ENCODE results near the gene THSD7B. TPM values are rescaled to one million over a fixed set of nuclear protein-coding genes. Genes with fewer than 3 reads are reported as not detected.
"Not testable (repeated sequence)": the region's sequence is repeated elsewhere in the genome, so short reads cannot be mapped to it uniquely, and the experiment has no call there.

Gene THSD7B
- total RNA-seq, 1 donor from 2014 or later, result 2.1 TPM

DNA sequence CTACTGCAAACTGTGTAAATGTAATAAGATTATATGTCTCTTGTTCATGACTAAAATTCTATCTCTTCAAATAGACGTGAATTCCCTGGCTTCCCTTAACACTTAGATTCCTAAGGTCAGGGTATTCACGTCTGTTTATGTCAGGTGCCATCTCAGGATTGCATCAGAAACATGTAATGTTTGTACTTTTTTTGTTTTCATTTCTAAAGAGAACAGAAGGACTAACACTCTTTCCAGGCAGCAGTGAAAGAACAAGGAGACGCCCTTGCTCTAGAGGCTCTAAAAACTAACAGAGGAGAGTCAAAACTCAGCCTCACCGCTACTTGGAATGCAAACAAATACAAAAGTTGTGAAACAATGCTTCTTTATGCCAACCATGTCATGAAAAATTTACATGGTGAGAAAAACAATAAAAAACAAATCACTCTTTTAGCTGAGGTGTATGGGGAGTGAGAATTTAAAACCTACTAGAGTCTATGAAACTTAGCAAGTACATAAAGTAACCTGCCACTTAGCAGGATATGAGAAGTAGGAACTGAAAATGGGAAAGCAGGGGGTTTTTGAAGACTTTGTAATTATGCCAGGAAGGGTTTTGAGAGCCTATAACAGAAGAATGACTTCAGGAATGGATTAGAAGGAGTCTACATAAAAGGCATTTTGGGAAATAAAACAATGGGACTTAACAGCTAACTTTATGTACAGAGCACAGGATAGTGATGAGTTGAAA, 522.7 kb downstream of the THSD7B start:
- H3K36me3 ChIP-seq (ENCODE audit: control insufficient read depth in 3 of 3, insufficient read depth in 3 of 3, low read length in 3 of 3), result no peaks in the 10 kb centered on the region
- no peaks in the 10 kb centered on the region for H3K4me1 ChIP-seq (ENCODE audit: control insufficient read depth in 3 of 3, insufficient read depth in 3 of 3, low read length in 3 of 3)
- H3K4me3 ChIP-seq (ENCODE audit: low read length in 3 of 3), result no peak overlapping the region
- no peak overlapping the region for H3K9ac ChIP-seq (ENCODE audit: low read depth in 1 of 3, low read length in 3 of 3)
- H3K9me3 ChIP-seq (ENCODE audit: control insufficient read depth in 3 of 3, low read length in 3 of 3), result no peaks in the 10 kb centered on the region
- H3K27ac ChIP-seq (ENCODE audit: low read depth, low read length), result no peak overlapping the region
- H3K27me3 ChIP-seq (ENCODE audit: control insufficient read depth in 3 of 3, insufficient read depth in 3 of 3, low read length in 3 of 3), result no peaks in the 10 kb centered on the region

DNA sequence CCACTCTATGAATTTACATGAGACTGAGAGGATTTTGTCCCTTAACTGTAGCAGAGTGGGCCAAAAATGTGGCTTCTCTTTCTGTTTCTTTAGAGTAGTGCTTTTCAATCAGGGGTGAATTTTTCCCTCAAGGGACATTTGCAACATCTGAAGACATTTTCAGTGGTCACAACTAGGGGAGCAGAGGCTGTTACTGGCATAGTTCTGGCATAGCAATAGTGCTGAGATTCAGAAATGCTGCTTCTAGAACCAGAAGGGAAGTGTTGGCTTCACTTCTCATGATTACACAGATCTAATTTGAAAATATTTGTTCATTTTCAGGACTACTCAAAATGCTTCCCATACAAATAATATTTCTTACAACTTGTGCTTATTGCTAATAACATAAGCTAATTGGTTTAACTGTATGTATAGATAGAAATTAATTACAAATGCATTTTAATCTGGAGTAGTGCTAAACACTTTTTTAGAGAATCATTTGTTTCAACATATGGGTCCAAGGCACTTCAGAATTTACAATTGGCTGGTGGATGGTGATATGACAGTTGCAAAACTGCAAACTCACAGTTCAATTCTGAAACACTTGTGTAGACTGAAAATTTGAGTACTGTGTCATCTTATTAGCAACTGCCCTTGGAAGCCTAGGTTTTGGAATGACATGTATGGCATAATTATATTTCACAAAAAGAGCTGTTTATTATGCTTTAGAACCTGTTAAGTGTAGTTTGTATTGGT, 526.7 kb downstream of the THSD7B start:
- Histone ChIP-seq H3K4me3 (ENCODE audit: low read length in 3 of 3) (no peak overlapping the region), H3K27me3 (ENCODE audit: control insufficient read depth in 3 of 3, insufficient read depth in 3 of 3, low read length in 3 of 3) (no peaks in the 10 kb centered on the region), H3K9ac (ENCODE audit: low read depth in 1 of 3, low read length in 3 of 3) (no peak overlapping the region), H3K9me3 (ENCODE audit: control insufficient read depth in 3 of 3, low read length in 3 of 3) (no peaks in the 10 kb centered on the region), H3K27ac (ENCODE audit: low read depth, low read length) (no peak overlapping the region), H3K36me3 (ENCODE audit: control insufficient read depth in 3 of 3, insufficient read depth in 3 of 3, low read length in 3 of 3) (no peaks in the 10 kb centered on the region), H3K4me1 (ENCODE audit: control insufficient read depth in 3 of 3, insufficient read depth in 3 of 3, low read length in 3 of 3) (no peaks in the 10 kb centered on the region)

DNA sequence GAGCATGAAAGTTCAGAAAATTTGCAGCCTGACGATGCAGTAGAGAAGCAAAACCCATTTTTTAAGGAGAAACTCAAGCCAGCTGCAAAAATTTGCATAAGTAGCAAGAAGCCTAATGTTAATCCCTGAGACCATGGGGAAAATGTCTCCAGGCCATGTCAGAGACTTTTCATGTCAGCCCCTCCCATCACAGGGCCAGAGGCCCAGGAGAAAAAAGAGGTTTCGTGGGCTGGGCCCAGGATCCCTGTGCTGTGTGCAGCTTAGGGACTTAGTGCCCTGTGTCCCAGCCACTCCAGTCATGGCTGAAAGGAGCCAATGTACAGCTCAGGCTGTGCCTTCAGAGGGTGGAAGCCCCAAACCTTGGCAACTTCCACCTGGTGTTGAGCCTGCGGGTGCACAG, 533.0 kb downstream of the THSD7B start:
- no peaks in the 10 kb centered on the region for H3K9me3 ChIP-seq (ENCODE audit: control insufficient read depth in 3 of 3, low read length in 3 of 3)
- no peaks in the 10 kb centered on the region for H3K36me3 ChIP-seq (ENCODE audit: control insufficient read depth in 3 of 3, insufficient read depth in 3 of 3, low read length in 3 of 3)
- no peaks in the 10 kb centered on the region for H3K4me1 ChIP-seq (ENCODE audit: control insufficient read depth in 3 of 3, insufficient read depth in 3 of 3, low read length in 3 of 3)
- H3K27me3 ChIP-seq (ENCODE audit: control insufficient read depth in 3 of 3, insufficient read depth in 3 of 3, low read length in 3 of 3), result no peaks in the 10 kb centered on the region
- H3K27ac ChIP-seq (ENCODE audit: low read depth, low read length), result no peak overlapping the region
- H3K9ac ChIP-seq (ENCODE audit: low read depth in 1 of 3, low read length in 3 of 3), result no peak overlapping the region
- no peak overlapping the region for H3K4me3 ChIP-seq (ENCODE audit: low read length in 3 of 3)

DNA sequence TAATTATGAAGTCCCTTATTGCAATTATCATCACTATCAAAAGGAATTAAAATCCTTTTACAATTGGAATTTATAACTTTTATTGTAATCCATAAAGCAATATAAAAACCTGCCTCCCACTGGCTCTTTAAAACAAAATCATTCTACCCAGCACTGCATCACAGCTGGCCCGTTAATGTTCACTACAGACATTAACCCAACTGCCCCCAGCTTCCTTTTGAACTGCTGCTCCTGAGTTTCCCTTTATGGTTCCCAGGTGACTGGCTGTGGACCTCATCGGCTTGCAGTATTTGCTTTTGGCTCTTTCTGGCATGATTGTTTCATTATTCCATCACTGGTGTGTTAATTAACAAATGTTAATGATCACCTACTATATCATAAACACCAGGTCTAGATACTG, 535.6 kb downstream of the THSD7B start:
- no peak overlapping the region for H3K4me3 ChIP-seq (ENCODE audit: low read length in 3 of 3)

DNA sequence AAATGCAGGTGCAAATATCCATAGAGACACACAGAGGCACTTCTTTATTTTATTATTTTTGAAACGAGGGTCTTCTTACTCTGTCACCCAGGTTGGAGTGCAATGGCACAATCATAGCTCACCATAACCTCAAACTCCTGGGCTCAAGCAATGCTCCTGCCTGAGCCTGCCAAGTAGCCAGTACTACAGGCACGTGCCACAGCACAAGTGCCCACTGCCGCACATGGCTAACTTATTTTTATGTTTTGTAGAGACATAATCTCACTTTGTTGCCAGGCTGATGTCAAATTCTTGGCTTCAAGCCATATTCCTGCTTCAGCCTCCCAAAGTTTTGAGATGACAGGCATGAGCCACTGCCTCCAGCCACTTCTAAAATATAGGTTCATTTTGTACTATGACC, 537.6 kb downstream of the THSD7B start:
- H3K9ac ChIP-seq (ENCODE audit: low read depth in 1 of 3, low read length in 3 of 3), result no peak overlapping the region
- H3K27me3 ChIP-seq (ENCODE audit: control insufficient read depth in 3 of 3, insufficient read depth in 3 of 3, low read length in 3 of 3), result no peaks in the 10 kb centered on the region
- no peaks in the 10 kb centered on the region for H3K36me3 ChIP-seq (ENCODE audit: control insufficient read depth in 3 of 3, insufficient read depth in 3 of 3, low read length in 3 of 3)
- H3K9me3 ChIP-seq (ENCODE audit: control insufficient read depth in 3 of 3, low read length in 3 of 3), result no peaks in the 10 kb centered on the region
- no peak overlapping the region for H3K27ac ChIP-seq (ENCODE audit: low read depth, low read length)
- H3K4me3 ChIP-seq (ENCODE audit: low read length in 3 of 3), result no peak overlapping the region
- no peaks in the 10 kb centered on the region for H3K4me1 ChIP-seq (ENCODE audit: control insufficient read depth in 3 of 3, insufficient read depth in 3 of 3, low read length in 3 of 3)

More for the DNA sequence above, 535.6 kb downstream of the THSD7B start:
- Histone ChIP-seq H3K9ac (ENCODE audit: low read depth in 1 of 3, low read length in 3 of 3) (no peak overlapping the region), H3K27ac (ENCODE audit: low read depth, low read length) (no peak overlapping the region), H3K9me3 (ENCODE audit: control insufficient read depth in 3 of 3, low read length in 3 of 3) (no peaks in the 10 kb centered on the region), H3K27me3 (ENCODE audit: control insufficient read depth in 3 of 3, insufficient read depth in 3 of 3, low read length in 3 of 3) (no peaks in the 10 kb centered on the region), H3K36me3 (ENCODE audit: control insufficient read depth in 3 of 3, insufficient read depth in 3 of 3, low read length in 3 of 3) (no peaks in the 10 kb centered on the region), H3K4me1 (ENCODE audit: control insufficient read depth in 3 of 3, insufficient read depth in 3 of 3, low read length in 3 of 3) (no peaks in the 10 kb centered on the region)

DNA sequence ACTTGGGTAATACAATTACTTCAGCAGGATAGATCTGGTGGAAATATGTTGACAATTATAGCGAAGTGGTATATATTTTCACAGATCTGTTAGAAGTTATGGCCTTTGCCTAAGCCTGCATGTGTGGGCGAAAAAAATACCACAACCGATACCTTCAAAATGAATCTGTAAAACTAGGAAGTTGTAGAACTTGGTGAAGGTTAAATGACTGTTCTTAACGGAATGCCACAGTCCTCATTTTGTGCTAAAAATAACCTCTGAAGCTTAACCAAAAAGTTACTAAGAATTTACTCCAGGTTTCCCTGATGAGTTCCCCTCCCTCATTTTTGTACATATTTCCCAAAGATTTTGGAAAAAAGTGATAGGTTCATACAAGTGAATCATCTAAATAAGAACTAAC, 550.7 kb downstream of the THSD7B start:
- no peak overlapping the region for H3K27ac ChIP-seq (ENCODE audit: low read depth, low read length)
- no peaks in the 10 kb centered on the region for H3K27me3 ChIP-seq (ENCODE audit: control insufficient read depth in 3 of 3, insufficient read depth in 3 of 3, low read length in 3 of 3)
- H3K9me3 ChIP-seq (ENCODE audit: control insufficient read depth in 3 of 3, low read length in 3 of 3), result no peaks in the 10 kb centered on the region
- H3K4me1 ChIP-seq (ENCODE audit: control insufficient read depth in 3 of 3, insufficient read depth in 3 of 3, low read length in 3 of 3), result no peaks in the 10 kb centered on the region
- no peak overlapping the region for H3K4me3 ChIP-seq (ENCODE audit: low read length in 3 of 3)
- no peaks in the 10 kb centered on the region for H3K36me3 ChIP-seq (ENCODE audit: control insufficient read depth in 3 of 3, insufficient read depth in 3 of 3, low read length in 3 of 3)
- H3K9ac ChIP-seq (ENCODE audit: low read depth in 1 of 3, low read length in 3 of 3), result no peak overlapping the region

DNA sequence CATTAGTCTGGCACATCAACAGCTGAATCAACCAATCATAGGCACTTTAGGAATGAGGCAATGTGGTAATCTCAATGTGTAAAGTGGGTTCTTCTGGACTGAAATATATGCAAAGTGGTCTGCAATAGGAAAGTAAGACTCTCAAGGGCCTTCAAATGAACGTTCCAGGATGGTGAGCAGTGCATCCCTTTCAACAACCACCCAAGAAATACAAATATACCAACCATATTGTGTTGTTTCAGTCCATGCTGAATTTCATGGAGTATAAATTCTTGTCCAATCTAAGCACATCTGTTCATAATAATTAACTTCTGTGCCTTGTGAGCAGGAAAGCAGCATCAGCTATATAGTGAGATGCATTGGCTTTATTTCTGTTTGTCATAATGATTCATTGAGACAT, 556.2 kb downstream of the THSD7B start:
- no peaks in the 10 kb centered on the region for H3K4me1 ChIP-seq (ENCODE audit: control insufficient read depth in 3 of 3, insufficient read depth in 3 of 3, low read length in 3 of 3)
- no peak overlapping the region for H3K27ac ChIP-seq (ENCODE audit: low read depth, low read length)
- H3K36me3 ChIP-seq (ENCODE audit: control insufficient read depth in 3 of 3, insufficient read depth in 3 of 3, low read length in 3 of 3), result no peaks in the 10 kb centered on the region
- H3K4me3 ChIP-seq (ENCODE audit: low read length in 3 of 3), result no peak overlapping the region
- no peaks in the 10 kb centered on the region for H3K27me3 ChIP-seq (ENCODE audit: control insufficient read depth in 3 of 3, insufficient read depth in 3 of 3, low read length in 3 of 3)
- H3K9me3 ChIP-seq (ENCODE audit: control insufficient read depth in 3 of 3, low read length in 3 of 3), result no peaks in the 10 kb centered on the region
- no peak overlapping the region for H3K9ac ChIP-seq (ENCODE audit: low read depth in 1 of 3, low read length in 3 of 3)

DNA sequence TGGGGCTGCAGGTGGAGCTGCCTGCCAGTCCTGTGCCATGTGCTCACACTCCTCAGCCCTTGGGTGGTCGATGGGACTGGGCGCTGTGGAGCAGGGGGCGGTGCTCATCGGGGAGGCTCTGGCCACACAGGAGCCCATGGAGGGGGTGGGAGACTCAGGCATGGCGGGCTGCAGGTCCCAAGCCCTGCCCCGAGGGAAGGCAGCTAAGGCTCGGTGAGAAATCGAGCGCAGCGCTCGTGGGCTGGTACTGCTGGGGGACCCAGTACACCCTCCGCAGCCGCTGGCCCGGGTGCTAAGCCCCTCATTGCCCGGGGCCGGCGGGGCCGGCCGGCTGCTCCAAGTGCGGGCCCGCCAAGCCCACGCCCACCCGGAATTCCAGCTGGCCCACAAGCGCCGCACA, 566.2 kb downstream of the THSD7B start:
- not testable (repeated sequence) for H3K4me1 ChIP-seq (ENCODE audit: control insufficient read depth in 3 of 3, insufficient read depth in 3 of 3, low read length in 3 of 3); H3K4me3 ChIP-seq (ENCODE audit: low read length in 3 of 3); H3K36me3 ChIP-seq (ENCODE audit: control insufficient read depth in 3 of 3, insufficient read depth in 3 of 3, low read length in 3 of 3); H3K27ac ChIP-seq (ENCODE audit: low read depth, low read length); H3K27me3 ChIP-seq (ENCODE audit: control insufficient read depth in 3 of 3, insufficient read depth in 3 of 3, low read length in 3 of 3); H3K9ac ChIP-seq (ENCODE audit: low read depth in 1 of 3, low read length in 3 of 3); H3K9me3 ChIP-seq (ENCODE audit: control insufficient read depth in 3 of 3, low read length in 3 of 3)

DNA sequence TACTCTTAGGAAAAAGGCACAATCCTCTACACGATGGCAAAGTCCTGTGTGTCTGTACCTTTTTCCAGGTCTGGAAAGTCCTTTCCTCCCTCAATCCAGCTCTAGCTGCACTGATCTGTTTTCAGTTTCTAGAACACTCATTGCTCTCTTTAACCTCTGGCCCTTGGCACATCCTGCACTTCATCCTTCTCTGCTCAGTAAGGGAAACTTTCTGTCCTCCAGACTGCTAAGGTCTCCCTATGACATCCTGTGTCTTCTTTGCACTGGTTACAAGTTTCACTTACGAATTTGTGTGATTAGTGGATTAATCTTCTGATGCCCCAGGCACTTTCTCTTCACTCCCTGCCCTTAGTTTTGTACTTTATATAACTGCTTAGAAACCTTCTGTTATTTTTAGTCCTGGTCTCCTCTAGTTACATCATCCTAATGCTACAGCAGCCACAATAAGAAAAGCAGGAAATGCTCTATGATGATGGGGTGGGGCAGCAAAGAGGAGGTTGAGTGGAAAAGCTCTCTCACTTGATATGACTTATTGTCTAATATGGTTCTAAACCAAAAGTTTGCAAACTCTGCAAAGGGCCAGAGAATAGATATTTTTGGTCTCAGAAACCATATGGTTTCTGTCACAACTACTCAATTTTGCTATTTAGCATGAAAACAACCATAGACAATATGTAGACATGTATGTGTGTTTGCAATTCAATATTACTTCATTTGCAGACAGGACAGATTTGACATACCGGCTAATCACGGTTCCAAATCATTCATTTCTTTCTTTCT, 568.2 kb downstream of the THSD7B start:
- Histone ChIP-seq H3K27me3 (ENCODE audit: control insufficient read depth in 3 of 3, insufficient read depth in 3 of 3, low read length in 3 of 3) (no peaks in the 10 kb centered on the region), H3K4me1 (ENCODE audit: control insufficient read depth in 3 of 3, insufficient read depth in 3 of 3, low read length in 3 of 3) (peaks cover 0 to 3% (median 0%) of the 10 kb centered on the region in 3 donors), H3K36me3 (ENCODE audit: control insufficient read depth in 3 of 3, insufficient read depth in 3 of 3, low read length in 3 of 3) (no peaks in the 10 kb centered on the region), H3K9ac (ENCODE audit: low read depth in 1 of 3, low read length in 3 of 3) (no peak overlapping the region), H3K4me3 (ENCODE audit: low read length in 3 of 3) (no peak overlapping the region), H3K9me3 (ENCODE audit: control insufficient read depth in 3 of 3, low read length in 3 of 3) (no peaks in the 10 kb centered on the region), H3K27ac (ENCODE audit: low read depth, low read length) (no peak overlapping the region)

DNA sequence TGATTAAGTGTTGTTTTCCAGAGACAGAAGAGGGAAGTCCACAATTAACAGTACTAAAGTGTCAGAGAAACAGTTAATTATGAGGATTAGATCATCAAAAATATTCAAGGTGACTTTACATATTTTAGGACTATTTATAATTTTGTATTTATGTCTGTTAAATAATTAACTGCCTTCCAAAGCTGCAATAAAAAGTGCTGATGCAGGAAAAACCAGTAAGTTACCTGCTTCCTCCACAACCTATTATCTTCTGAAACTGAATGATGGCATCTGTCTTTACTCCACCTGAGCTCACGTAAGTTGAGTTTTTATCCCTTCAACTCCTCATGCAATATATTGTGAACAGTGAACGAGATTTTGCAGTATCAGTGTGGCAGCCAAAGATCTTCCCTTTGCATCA, 570.7 kb downstream of the THSD7B start:
- Histone ChIP-seq H3K9me3 (ENCODE audit: control insufficient read depth in 3 of 3, low read length in 3 of 3) (no peaks in the 10 kb centered on the region), H3K27ac (ENCODE audit: low read depth, low read length) (no peak overlapping the region), H3K4me1 (ENCODE audit: control insufficient read depth in 3 of 3, insufficient read depth in 3 of 3, low read length in 3 of 3) (peaks cover 0 to 3% (median 0%) of the 10 kb centered on the region in 3 donors), H3K27me3 (ENCODE audit: control insufficient read depth in 3 of 3, insufficient read depth in 3 of 3, low read length in 3 of 3) (no peaks in the 10 kb centered on the region), H3K4me3 (ENCODE audit: low read length in 3 of 3) (no peak overlapping the region), H3K36me3 (ENCODE audit: control insufficient read depth in 3 of 3, insufficient read depth in 3 of 3, low read length in 3 of 3) (no peaks in the 10 kb centered on the region), H3K9ac (ENCODE audit: low read depth in 1 of 3, low read length in 3 of 3) (no peak overlapping the region)
